HG03457 (cell line): ENCODE results near the gene RAP1GAP.
"Not testable (repeated sequence)": the region's sequence is repeated elsewhere in the genome, so short reads cannot be mapped to it uniquely, and the experiment has no call there.

Experiments
- ATAC-seq: cut with Tn5 transposase; IDR thresholded peaks from one replicate; pipeline ENCODE4 v1.9.1; 2021; ENCODE audit warnings: moderate number of reproducible peaks; ENCODE audit not compliant: unreplicated experiment

The RAP1GAP gene

GRCh38 chr1:21574466-21575151 is 94.5 kb downstream of the RAP1GAP start:
- no peak for ATAC-seq

- no peak for ATAC-seq
Measured at GRCh38 chr1:21573971-21574465, 95.1 kb downstream of the RAP1GAP start.

GRCh38 chr1:21573475-21573874 is 95.7 kb downstream of the RAP1GAP start:
- no peak for ATAC-seq

DNA sequence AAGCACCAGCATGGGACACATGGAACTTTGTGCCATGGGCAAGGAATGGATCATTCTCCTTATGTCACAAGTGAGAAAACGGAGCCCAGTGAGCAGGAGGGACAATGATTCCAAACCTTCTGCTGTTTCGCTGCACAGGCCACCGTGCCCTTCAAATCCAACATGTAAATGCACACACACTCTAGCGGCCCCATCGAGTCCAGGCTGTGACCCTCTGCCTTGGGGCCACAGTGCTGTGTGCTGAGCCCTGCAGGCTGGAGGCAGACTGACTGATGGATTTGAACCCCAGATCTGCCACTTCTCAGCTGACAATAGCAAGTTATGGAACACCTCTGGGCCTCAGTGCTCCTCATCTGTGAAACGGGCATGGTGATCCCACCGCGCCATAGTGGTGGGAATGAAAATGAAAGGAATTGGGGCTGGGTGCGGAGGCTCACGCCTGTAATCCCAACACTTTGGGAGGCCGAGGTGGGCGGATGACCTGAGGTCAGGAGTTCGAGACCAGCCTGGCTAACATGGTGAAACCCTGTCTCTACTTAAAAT is 96.4 kb downstream of the RAP1GAP start:
- ATAC-seq, result no peak

DNA sequence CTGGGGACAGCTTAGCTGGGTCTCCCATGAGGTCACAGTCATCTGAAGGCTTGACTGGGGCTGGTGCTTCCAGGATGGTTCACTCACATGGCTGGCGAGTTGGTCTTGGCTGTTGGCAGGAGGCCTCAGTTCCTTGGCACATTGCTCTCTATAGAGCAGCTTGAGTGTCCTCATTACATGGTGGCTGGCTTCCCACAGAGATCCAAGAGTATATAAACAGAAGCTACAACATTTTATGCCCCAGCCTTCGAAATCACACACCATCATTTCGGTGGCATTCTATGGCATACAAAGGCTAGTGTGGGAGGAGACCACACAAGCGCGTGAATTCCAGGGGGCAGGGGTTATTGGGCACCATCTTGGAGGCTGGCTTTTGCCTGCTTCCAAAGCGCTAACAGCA is 96.9 kb downstream of the RAP1GAP start:
- no peak for ATAC-seq

- no peak for ATAC-seq
Measured at GRCh38 chr1:21570885-21571284, 98.3 kb downstream of the RAP1GAP start.

DNA sequence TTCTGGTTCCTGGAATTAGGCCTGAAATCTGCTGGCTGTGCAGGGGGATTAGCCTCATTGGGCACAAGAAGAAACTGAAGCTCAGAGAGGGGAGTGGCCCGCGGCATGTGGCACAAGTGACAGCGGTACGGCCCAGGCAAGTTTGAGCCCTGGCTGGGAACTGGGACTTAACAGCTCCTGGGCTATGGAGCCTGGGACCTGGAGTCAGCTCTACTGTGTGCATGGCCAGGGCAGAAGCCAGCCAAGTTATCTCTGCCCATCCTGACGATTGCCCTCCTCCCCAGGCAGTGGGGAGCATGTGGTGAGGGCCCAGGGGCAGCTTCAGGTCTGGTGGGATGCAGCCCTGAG is 98.7 kb downstream of the RAP1GAP start:
- no peak for ATAC-seq

DNA sequence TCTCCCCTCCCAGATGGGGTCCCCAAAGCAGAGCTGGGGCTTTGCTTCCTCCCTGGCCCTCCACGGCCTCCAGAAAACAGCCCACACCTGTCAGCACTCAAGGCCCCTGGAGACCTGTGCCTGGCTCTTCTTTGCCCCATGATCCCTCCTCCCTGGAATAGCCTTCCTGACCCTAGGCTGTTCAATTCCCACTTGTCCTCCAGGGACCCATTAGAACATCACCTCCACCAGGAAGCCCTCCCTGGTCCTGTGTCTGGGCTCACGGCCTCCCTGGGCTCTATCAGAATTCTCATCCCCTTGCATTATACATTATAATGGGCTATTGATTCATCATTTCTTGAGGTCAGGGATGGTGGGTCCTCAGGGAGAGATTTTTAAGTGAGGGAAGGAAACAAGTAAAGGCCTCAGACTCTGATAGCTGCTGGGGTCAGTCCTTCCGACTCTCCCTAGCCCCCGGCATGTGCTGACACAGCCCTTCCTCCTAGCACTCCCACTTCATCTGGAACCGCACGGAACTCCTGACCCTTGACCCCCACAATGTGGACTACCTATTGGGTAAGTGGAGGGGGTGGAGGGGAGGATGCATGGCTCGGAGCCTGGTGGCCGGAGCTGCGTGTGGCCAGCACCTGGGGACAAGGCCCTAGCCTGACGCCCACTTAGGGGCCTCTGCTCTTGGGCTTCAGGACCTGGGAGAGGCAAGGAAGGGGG is 99.2 kb downstream of the RAP1GAP start:
- ATAC-seq, result no peak

DNA sequence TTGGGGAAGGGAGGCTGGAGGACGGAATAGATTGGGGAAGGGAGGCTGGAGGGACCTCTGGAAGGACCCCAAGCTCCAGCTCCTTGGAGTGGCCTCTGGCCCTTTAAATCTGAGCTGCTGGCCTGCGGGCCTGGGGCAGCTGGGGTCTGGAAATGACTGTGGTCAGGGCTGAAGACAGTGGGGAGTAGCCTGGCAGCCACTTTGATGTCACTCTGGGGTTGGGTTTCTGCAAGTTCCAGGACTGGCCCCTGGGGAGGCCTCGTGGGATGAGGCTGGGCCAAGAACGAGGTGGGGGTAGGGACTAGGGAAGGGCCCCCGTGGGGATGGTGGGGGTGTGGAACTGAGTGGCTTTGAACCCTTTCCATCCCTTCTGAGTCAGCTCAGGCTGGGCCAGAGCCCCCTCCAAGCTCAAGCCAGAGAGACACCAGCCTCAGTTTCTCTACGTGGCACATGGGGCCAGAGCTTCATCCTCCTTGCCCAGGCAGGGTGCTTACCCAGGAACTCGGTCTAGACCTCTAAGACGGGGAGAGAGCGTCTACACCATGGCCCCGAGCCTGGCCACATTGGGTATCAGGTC is 100.3 kb downstream of the RAP1GAP start:
- ATAC-seq, result no peak

- ATAC-seq, result no peak
Measured at GRCh38 chr1:21568006-21568746, 101.0 kb downstream of the RAP1GAP start.

GRCh38 chr1:21567241-21568005 is 101.7 kb downstream of the RAP1GAP start:
- ATAC-seq, result no peak

DNA sequence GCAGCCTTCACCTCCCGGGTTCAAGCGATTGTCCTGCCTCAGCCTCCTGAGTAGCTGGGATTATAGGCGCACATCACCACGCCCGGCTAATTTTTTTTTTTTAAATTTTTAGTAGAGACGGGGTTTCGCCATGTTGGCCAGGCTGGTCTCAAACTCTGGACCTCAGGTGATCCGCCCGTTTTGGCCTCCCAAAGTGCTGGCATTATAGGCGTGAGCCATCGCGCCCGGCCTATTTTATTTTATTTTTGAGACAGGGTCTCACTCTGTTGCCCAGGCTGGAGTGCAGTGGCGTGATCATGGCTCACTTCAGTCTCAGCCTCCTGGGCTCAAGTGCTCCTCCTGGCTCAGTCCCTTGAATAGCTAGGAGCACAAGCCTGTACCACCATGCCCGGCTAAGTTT is 102.8 kb downstream of the RAP1GAP start:
- ATAC-seq, result not testable (repeated sequence)

GRCh38 chr1:21565285-21565684 is 103.9 kb downstream of the RAP1GAP start:
- ATAC-seq, result no peak

- ATAC-seq, result no peak
Measured at GRCh38 chr1:21564521-21565095, 104.5 kb downstream of the RAP1GAP start.

GRCh38 chr1:21563971-21564370 is 105.2 kb downstream of the RAP1GAP start:
- ATAC-seq, result no peak

GRCh38 chr1:21562896-21563295 is 106.3 kb downstream of the RAP1GAP start:
- no peak for ATAC-seq

DNA sequence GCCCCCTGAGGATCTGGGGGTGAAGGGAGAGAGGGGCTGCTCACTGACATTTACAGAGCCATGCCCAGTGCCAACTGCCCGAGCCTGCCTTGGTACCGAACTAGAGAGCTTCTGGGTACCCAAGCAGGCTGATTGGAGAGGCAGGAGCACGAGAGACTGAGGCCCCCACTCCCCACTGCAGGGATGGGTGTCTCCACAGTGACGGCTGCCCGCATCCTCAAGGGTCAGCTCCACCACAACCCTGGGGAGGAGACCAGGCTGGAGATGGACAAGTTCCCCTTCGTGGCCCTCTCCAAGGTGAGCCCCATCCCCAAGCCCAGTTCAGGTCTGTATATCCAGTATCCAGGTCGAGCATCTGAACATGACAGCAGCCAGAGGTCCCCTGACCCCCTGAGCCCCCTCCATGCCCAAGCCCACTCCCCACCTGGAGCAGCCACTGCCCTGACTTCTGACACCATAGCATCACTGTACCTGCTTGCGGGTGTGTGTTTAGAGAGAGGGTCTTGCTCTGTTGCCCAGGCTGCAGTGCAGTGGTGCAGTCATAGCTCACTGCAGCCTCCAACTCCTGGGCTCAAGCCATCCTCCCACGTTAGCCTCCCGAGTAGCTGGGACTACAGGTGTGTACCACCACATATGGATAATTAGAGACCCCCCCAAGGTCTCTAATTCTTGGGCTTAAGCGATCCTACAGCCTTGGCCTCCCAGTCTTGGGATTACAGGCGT is 108.1 kb downstream of the RAP1GAP start:
- ATAC-seq, result no peak

GRCh38 chr1:21559788-21560567 is 109.2 kb downstream of the RAP1GAP start:
- no peak for ATAC-seq
